ENCODE data around the gene EIF4E3. TPM values are rescaled to one million over a fixed set of nuclear protein-coding genes. Genes with fewer than 3 reads are reported as not detected.

The EIF4E3 gene
- total RNA-seq, 1 experiment from 2014 or later = 2.2 TPM

- CTCF ChIA-PET = no interaction called here
- ATAC-seq = no peak
- H3K27me3 ChIP-seq (ENCODE audit: low read length) = no peaks in the 10 kb centered on the region
Observed at GRCh38 chr3:71721002-71721401, 4.2 kb downstream of the EIF4E3 start.

GRCh38 chr3:71718072-71718471, 7.1 kb downstream of the EIF4E3 start:
- H3K4me2 ChIP-seq (ENCODE audit: low read length) = no peak overlapping the region
- H3K4me3 ChIP-seq (ENCODE audit: low read length) = no peak overlapping the region
- no peaks in the 10 kb centered on the region for H3K9me3 ChIP-seq (ENCODE audit: low read length)
- H4K20me1 ChIP-seq (ENCODE audit: low read length) = no peaks in the 10 kb centered on the region
- no peaks in the 10 kb centered on the region for H3F3A ChIP-seq (ENCODE audit: low read length, unreplicated experiment)
- no peak for DNase-seq
- H3K79me2 ChIP-seq (ENCODE audit: low read length) = no peaks in the 10 kb centered on the region
- POLR2A ChIA-PET (ENCODE audit: unreplicated experiment) = no interaction called here
- no peaks in the 10 kb centered on the region for H3K36me3 ChIP-seq (ENCODE audit: low read depth, low read length)
- CTCF ChIA-PET = no interaction called here
- no TSS peak for BruUV-seq (replicated peaks)
- no peaks in the 10 kb centered on the region for H3K9me2 ChIP-seq (replicated peaks; ENCODE audit: low read length)
- intact Hi-C loops (cut with micrococcal nuclease) = no loop called here
- H3K27ac ChIP-seq (ENCODE audit: low read length) = no peak overlapping the region
- H3K27me3 ChIP-seq (ENCODE audit: low read length) = no peaks in the 10 kb centered on the region
- H3K9ac ChIP-seq (ENCODE audit: low read length) = no peak overlapping the region
- no peak overlapping the region for H2AFZ ChIP-seq (ENCODE audit: low read length)
- TF ChIP-seq, protein P1, sequence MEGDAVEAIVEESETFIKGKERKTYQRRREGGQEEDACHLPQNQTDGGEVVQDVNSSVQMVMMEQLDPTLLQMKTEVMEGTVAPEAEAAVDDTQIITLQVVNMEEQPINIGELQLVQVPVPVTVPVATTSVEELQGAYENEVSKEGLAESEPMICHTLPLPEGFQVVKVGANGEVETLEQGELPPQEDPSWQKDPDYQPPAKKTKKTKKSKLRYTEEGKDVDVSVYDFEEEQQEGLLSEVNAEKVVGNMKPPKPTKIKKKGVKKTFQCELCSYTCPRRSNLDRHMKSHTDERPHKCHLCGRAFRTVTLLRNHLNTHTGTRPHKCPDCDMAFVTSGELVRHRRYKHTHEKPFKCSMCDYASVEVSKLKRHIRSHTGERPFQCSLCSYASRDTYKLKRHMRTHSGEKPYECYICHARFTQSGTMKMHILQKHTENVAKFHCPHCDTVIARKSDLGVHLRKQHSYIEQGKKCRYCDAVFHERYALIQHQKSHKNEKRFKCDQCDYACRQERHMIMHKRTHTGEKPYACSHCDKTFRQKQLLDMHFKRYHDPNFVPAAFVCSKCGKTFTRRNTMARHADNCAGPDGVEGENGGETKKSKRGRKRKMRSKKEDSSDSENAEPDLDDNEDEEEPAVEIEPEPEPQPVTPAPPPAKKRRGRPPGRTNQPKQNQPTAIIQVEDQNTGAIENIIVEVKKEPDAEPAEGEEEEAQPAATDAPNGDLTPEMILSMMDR (conservative IDR thresholded peaks at IDR 0.05; ENCODE audit: low read depth, low read length) = no peak
- TF ChIP-seq EZH2 (IDR thresholded peaks at IDR 0.05; ENCODE audit: low read length, unreplicated experiment) = no peak
- no peak for TF ChIP-seq EZH2phosphoT487 (IDR thresholded peaks at IDR 0.05; ENCODE audit: borderline replicate concordance, low read length)
- ATAC-seq = no peak
- H3K4me1 ChIP-seq (ENCODE audit: insufficient read depth, low read length) = no peaks in the 10 kb centered on the region

More at GRCh38 chr3:71721002-71721401, 4.2 kb downstream of the EIF4E3 start:
- no peaks in the 10 kb centered on the region for H3K36me3 ChIP-seq (ENCODE audit: low read depth, low read length)
- no peaks in the 10 kb centered on the region for H3K9me3 ChIP-seq (ENCODE audit: low read length)
- peaks cover 9% of the 10 kb centered on the region for H3K4me1 ChIP-seq (ENCODE audit: insufficient read depth, low read length)
- H3K9me2 ChIP-seq (replicated peaks; ENCODE audit: low read length) = no peaks in the 10 kb centered on the region
- DNase-seq = no peak
- POLR2A ChIA-PET (ENCODE audit: unreplicated experiment) = no interaction called here
- H4K20me1 ChIP-seq (ENCODE audit: low read length) = no peaks in the 10 kb centered on the region
- no peak overlapping the region for H3K4me3 ChIP-seq (ENCODE audit: low read length)
- H3F3A ChIP-seq (ENCODE audit: low read length, unreplicated experiment) = no peaks in the 10 kb centered on the region
- no peak overlapping the region for H2AFZ ChIP-seq (ENCODE audit: low read length)
- H3K4me2 ChIP-seq (ENCODE audit: low read length) = no peak overlapping the region
- H3K27ac ChIP-seq (ENCODE audit: low read length) = no peak overlapping the region
- H3K9ac ChIP-seq (ENCODE audit: low read length) = no peak overlapping the region
- intact Hi-C loops (cut with micrococcal nuclease) = no loop called here
- no peak for TF ChIP-seq EZH2 (IDR thresholded peaks at IDR 0.05; ENCODE audit: low read length, unreplicated experiment)
- TF ChIP-seq EZH2phosphoT487 (IDR thresholded peaks at IDR 0.05; ENCODE audit: borderline replicate concordance, low read length) = no peak
- TF ChIP-seq, protein P1 (conservative IDR thresholded peaks at IDR 0.05; ENCODE audit: low read depth, low read length) = no peak
- no peaks in the 10 kb centered on the region for H3K79me2 ChIP-seq (ENCODE audit: low read length)
- no TSS peak for BruUV-seq (replicated peaks)

GRCh38 chr3:71714595-71714994, 10.6 kb downstream of the EIF4E3 start:
- Histone ChIP-seq H3K27me3 (ENCODE audit: low read length) (no peaks in the 10 kb centered on the region), H3K4me1 (ENCODE audit: insufficient read depth, low read length) (no peaks in the 10 kb centered on the region), H3K36me3 (ENCODE audit: low read depth, low read length) (no peaks in the 10 kb centered on the region), H3K79me2 (ENCODE audit: low read length) (no peaks in the 10 kb centered on the region), H3K9ac (ENCODE audit: low read length) (no peak overlapping the region), H3K27ac (ENCODE audit: low read length) (no peak overlapping the region), H3K9me3 (ENCODE audit: low read length) (no peaks in the 10 kb centered on the region), H3K9me2 (replicated peaks; ENCODE audit: low read length) (no peaks in the 10 kb centered on the region), H3K4me3 (ENCODE audit: low read length) (no peak overlapping the region), H3F3A (ENCODE audit: low read length, unreplicated experiment) (no peaks in the 10 kb centered on the region), H4K20me1 (ENCODE audit: low read length) (no peaks in the 10 kb centered on the region), H2AFZ (ENCODE audit: low read length) (no peak overlapping the region), H3K4me2 (ENCODE audit: low read length) (no peak overlapping the region)
- no TSS peak for BruUV-seq (replicated peaks)
- no peak for TF ChIP-seq EZH2phosphoT487 (IDR thresholded peaks at IDR 0.05; ENCODE audit: borderline replicate concordance, low read length)
- ChIA-PET POLR2A (ENCODE audit: unreplicated experiment) (interaction anchor here (0.7 kb wide), 1 partner anchor 153 kb away, joined by 5 read pairs; no protein-coding TSS in a partner anchor), CTCF (no interaction called here)
- intact Hi-C loops (cut with micrococcal nuclease) = loop anchor here (5.0 kb wide), 2 partner anchors 1108 to 1373 kb away; no protein-coding TSS in a partner anchor
- ATAC-seq (no peak), DNase-seq (no peak)
